Panc1 (cell line): Measurements from ENCODE around the gene PTTG1IP. TPM values are rescaled to one million over a fixed set of nuclear protein-coding genes. Genes with fewer than 3 reads are reported as not detected.

Experiments
- ATAC-seq: fragments of 200-7000 bp; cut with Tn5 transposase; 2 replicates; pipeline ENCODE4 v1.9.1; 2020; ENCODE audit warnings: mild to moderate bottlenecking, moderate library complexity
- BruUV-seq: library from RNA; stranded (reverse); fragments of 400-500 nt; replicated peaks from 2 replicates; lab custom pipeline; 2021; lab: Mats Ljungman, UMichigan
- CTCF ChIA-PET: fragments of 300-600 bp; sonication (Branson Sonifier 250); formaldehyde crosslinking; loops from one replicate; lab custom pipeline; 2022; ENCODE audit warnings: antibody characterized with exemption; lab: Charles Lee
- POLR2A ChIA-PET: fragments of 300-600 bp; sonication (Branson Sonifier 250); formaldehyde crosslinking; loops from one replicate; lab custom pipeline; 2022; ENCODE audit warnings: antibody characterized with exemption; lab: Charles Lee
- DNase-seq: peaks from one replicate; pipeline ENCODE4 v3.0.0-alpha.2; 2010; ENCODE audit warnings: low read depth, low spot score
- H3K27ac ChIP-seq: 2 replicates; pipeline ENCODE4 v1.5.1; 2011; ENCODE audit warnings: mild to moderate bottlenecking, low read length, inconsistent platforms
- H3K27me3 ChIP-seq: fragments of 200-500 bp; sonication (Bioruptor generic); 2 replicates; pipeline ENCODE4 v1.6.0; 2014; ENCODE audit warnings: low read length, inconsistent platforms; ENCODE audit not compliant: control insufficient read depth, insufficient read depth
- H3K36me3 ChIP-seq: fragments of 200-500 bp; sonication (Bioruptor generic); 2 replicates; pipeline ENCODE4 v1.5.1; 2014; ENCODE audit warnings: inconsistent platforms, mild to moderate bottlenecking, low read length, moderate library complexity; ENCODE audit not compliant: control insufficient read depth, insufficient read depth
- H3K4me1 ChIP-seq: 2 replicates; pipeline ENCODE4 v1.5.1; 2011; ENCODE audit warnings: inconsistent platforms, mild to moderate bottlenecking, low read length, moderate library complexity; ENCODE audit not compliant: control insufficient read depth, insufficient read depth
- H3K4me3 ChIP-seq, 2 experiments: 2 replicates each; pipeline ENCODE4 v1.5.1; 2011 to 2012; ENCODE audit warnings: low read depth in 2 of 2, low read length in 2 of 2, mild to moderate bottlenecking in 2 of 2, inconsistent platforms in 1 of 2, moderate library complexity in 1 of 2
- H3K9me3 ChIP-seq: fragments of 200-500 bp; sonication (Bioruptor generic); 2 replicates; pipeline ENCODE4 v1.5.1; 2014; ENCODE audit warnings: low read depth, mild to moderate bottlenecking, inconsistent platforms, low read length, moderate library complexity; ENCODE audit not compliant: control insufficient read depth, insufficient read depth
- POLR2AphosphoS5 ChIP-seq: IDR thresholded peaks from 2 replicates; pipeline ENCODE4 v1.6.1; 2012; ENCODE audit warnings: mild to moderate bottlenecking, low read depth, low read length, moderate library complexity
- SIN3A ChIP-seq: IDR thresholded peaks from 2 replicates; pipeline ENCODE4 v1.6.1; 2012; ENCODE audit warnings: low read depth, mild to moderate bottlenecking, low read length, moderate library complexity, borderline replicate concordance; ENCODE audit not compliant: insufficient read depth
- TCF7L2 ChIP-seq: IDR thresholded peaks from 2 replicates; pipeline ENCODE4 v1.6.1; 2011; ENCODE audit warnings: mild to moderate bottlenecking, low read depth, low read length, inconsistent platforms
- in situ Hi-C: cut with HindIII; loops from 2 replicates; pipeline ENCODE4 v1.10.0; 2016; ENCODE audit warnings: low sequenced_read_pairs, low pct_unique_long_range_greater_than_20kb
- intact Hi-C: fragments of 100-400 bp; cut with micrococcal nuclease; formaldehyde crosslinking; loops from one replicate; pipeline ENCODE4 v1.10.0; 2022; ENCODE audit not compliant: unreplicated experiment
- total RNA-seq: library from RNA; stranded (reverse); gene quantifications from one replicate; pipeline ENCODE4 v1.2.1, GENCODE V29; 2021; ENCODE audit not compliant: unreplicated experiment
- TF ChIP-seq, protein P1 (sequence below): fragments of 450-650 bp; IDR thresholded peaks from 2 replicates; pipeline ENCODE4 v1.5.1; 2017; ENCODE audit warnings: mild to moderate bottlenecking
- TF ChIP-seq, protein P2 (sequence below), 2 experiments: IDR thresholded peaks; 2 replicates each; pipeline ENCODE4 v1.6.1; 2011 to 2012; ENCODE audit warnings: low read depth in 2 of 2, control low read depth in 1 of 2, low read length in 1 of 2, mild to moderate bottlenecking in 1 of 2, moderate library complexity in 1 of 2; ENCODE audit not compliant: insufficient read depth in 1 of 2

The PTTG1IP gene
- total RNA-seq, 1 experiment from 2014 or later: 226 TPM

DNA sequence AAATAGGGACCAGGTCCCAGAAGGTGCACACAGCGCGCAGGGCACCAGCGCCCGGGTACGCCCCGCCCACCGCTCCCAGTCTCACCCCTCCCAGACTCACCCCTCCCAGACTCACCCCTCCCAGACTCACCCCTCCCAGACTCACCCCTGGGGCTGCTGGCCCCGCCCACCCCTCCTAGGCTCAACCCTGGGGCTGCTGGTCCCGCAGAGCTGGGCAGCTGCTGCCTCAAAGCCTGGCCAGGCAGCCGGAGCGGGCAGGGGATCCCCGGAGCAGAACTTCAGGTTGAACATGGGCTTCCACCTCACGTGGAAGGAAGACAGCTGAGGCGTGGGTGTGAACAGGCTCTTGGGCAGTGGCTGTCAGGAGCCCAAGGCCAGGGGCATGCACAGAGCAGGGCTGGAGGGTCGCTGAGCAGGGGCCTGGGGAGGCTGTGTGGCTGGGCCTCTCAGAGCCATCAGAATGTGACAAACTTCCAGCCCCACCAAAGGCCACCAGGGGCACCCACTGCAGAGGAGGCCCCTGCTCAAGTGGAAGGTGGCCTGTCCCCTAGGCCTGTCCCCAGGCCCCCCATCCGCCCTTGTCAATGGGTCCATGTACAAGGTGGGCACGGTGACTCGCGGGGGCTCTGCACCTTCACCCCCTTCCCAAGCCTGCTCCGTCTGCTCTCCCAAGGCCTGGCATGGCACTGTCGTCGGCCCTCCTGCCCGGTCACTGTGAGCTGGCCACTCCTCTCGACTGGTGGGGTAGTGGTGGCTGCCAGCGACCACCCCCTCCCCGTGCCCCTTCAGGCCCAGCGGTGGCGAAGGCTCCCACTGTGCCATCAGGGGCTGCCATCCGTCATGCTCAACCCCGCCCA lies 35.2 kb downstream of the PTTG1IP start:
- peak; percentile 42; the same call in 1 of the 2 replicates for ATAC-seq
- no peak for DNase-seq
- in situ Hi-C loops: no loop called here
- H3K4me3 ChIP-seq: no peak overlapping the region
- TF ChIP-seq POLR2AphosphoS5: no peak
- TF ChIP-seq SIN3A: no peak
- TF ChIP-seq, protein P1, sequence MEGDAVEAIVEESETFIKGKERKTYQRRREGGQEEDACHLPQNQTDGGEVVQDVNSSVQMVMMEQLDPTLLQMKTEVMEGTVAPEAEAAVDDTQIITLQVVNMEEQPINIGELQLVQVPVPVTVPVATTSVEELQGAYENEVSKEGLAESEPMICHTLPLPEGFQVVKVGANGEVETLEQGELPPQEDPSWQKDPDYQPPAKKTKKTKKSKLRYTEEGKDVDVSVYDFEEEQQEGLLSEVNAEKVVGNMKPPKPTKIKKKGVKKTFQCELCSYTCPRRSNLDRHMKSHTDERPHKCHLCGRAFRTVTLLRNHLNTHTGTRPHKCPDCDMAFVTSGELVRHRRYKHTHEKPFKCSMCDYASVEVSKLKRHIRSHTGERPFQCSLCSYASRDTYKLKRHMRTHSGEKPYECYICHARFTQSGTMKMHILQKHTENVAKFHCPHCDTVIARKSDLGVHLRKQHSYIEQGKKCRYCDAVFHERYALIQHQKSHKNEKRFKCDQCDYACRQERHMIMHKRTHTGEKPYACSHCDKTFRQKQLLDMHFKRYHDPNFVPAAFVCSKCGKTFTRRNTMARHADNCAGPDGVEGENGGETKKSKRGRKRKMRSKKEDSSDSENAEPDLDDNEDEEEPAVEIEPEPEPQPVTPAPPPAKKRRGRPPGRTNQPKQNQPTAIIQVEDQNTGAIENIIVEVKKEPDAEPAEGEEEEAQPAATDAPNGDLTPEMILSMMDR: no peak
- no peak for TF ChIP-seq TCF7L2
- no peaks in the 10 kb centered on the region for H3K27me3 ChIP-seq
- peaks cover 5% of the 10 kb centered on the region; the same call in 1 of the 2 replicates for H3K4me1 ChIP-seq
- no TSS peak for BruUV-seq
- no peaks in the 10 kb centered on the region for H3K36me3 ChIP-seq
- H3K9me3 ChIP-seq: no peaks in the 10 kb centered on the region
- no peak overlapping the region for H3K27ac ChIP-seq
- intact Hi-C loops: no loop called here
- ChIA-PET POLR2A (no interaction called here), CTCF (no interaction called here)

DNA sequence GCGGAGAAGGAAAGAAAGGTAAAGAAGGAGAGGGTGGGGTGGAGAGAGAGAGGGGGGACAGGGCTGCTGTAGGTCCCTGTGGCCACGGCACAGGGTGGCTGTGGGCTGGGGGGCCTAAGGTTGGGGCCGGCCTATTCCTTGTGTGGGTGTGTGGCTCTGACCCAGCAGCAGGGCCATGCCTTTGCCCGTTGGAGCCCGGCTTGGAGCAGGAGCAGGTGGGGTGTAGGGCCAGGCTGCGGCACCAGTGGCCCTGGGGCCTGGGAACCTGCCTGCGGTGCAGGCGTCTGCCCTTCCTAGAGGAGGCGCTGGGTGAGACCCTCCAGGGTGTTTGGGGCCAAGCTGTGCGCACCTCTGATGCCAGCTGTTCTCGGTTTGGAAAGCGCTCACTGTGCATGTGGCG lies 36.0 kb downstream of the PTTG1IP start:
- H3K4me3 ChIP-seq: no peak overlapping the region
- H3K27me3 ChIP-seq: no peaks in the 10 kb centered on the region
- ChIA-PET POLR2A (no interaction called here), CTCF (no interaction called here)
- H3K9me3 ChIP-seq: no peaks in the 10 kb centered on the region
- intact Hi-C loops: no loop called here
- H3K4me1 ChIP-seq: peaks cover 5% of the 10 kb centered on the region; the same call in 1 of the 2 replicates
- no peaks in the 10 kb centered on the region for H3K36me3 ChIP-seq
- DNase-seq: no peak
- no TSS peak for BruUV-seq
- TF ChIP-seq, protein P2, sequence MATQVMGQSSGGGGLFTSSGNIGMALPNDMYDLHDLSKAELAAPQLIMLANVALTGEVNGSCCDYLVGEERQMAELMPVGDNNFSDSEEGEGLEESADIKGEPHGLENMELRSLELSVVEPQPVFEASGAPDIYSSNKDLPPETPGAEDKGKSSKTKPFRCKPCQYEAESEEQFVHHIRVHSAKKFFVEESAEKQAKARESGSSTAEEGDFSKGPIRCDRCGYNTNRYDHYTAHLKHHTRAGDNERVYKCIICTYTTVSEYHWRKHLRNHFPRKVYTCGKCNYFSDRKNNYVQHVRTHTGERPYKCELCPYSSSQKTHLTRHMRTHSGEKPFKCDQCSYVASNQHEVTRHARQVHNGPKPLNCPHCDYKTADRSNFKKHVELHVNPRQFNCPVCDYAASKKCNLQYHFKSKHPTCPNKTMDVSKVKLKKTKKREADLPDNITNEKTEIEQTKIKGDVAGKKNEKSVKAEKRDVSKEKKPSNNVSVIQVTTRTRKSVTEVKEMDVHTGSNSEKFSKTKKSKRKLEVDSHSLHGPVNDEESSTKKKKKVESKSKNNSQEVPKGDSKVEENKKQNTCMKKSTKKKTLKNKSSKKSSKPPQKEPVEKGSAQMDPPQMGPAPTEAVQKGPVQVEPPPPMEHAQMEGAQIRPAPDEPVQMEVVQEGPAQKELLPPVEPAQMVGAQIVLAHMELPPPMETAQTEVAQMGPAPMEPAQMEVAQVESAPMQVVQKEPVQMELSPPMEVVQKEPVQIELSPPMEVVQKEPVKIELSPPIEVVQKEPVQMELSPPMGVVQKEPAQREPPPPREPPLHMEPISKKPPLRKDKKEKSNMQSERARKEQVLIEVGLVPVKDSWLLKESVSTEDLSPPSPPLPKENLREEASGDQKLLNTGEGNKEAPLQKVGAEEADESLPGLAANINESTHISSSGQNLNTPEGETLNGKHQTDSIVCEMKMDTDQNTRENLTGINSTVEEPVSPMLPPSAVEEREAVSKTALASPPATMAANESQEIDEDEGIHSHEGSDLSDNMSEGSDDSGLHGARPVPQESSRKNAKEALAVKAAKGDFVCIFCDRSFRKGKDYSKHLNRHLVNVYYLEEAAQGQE (IDR thresholded peaks at IDR 0.05; ENCODE audit: insufficient read depth in 1 of 2, low read depth in 2 of 2, low read length in 1 of 2): no peak
- TF ChIP-seq, protein P1: no peak
- TF ChIP-seq SIN3A: no peak
- no peak overlapping the region for H3K27ac ChIP-seq
- in situ Hi-C loops: no loop called here
- ATAC-seq: peak; percentile 18; the same call in 1 of the 2 replicates
